Upper lobe of left lung (tissue), 6 donors: Measurements from ENCODE around the gene B4GALT1. TPM values are rescaled to one million over a fixed set of nuclear protein-coding genes. Genes with fewer than 3 reads are reported as not detected.

Source experiments
- ATAC-seq, 2 donors: fragments of 200-7000 bp; cut with Tn5 transposase; one replicate each; pipeline ENCODE4 v1.9.1; 2022; ENCODE audit warnings: mild to moderate bottlenecking in 2 of 2, moderate library complexity in 2 of 2; ENCODE audit not compliant: low FRiP score in 2 of 2
- DNase-seq, 2 donors: peaks; one replicate each; pipeline ENCODE4 v3.0.0-alpha.2; 2019 to 2020
- H3K27ac ChIP-seq, 4 donors: fragments of 200-600 bp; sonication (generic); one replicate each; pipeline ENCODE4 v1.5.1; 2016 to 2019
- H3K27me3 ChIP-seq, 4 donors: fragments of 200-600 bp; sonication (generic); one replicate each; pipeline ENCODE4 v1.5.1; 2017 to 2019
- H3K36me3 ChIP-seq, 4 donors: fragments of 200-600 bp; sonication (generic); one replicate each; pipeline ENCODE4 v1.5.1; 2016 to 2019
- H3K4me1 ChIP-seq, 4 donors: fragments of 200-600 bp; sonication (generic); one replicate each; pipeline ENCODE4 v1.5.1; 2018 to 2019
- H3K4me3 ChIP-seq, 4 donors: fragments of 200-600 bp; sonication (generic); one replicate each; pipeline ENCODE4 v1.5.1; 2017 to 2019; ENCODE audit warnings: mild to moderate bottlenecking in 2 of 4, moderate library complexity in 1 of 4
- H3K9me3 ChIP-seq, 4 donors: fragments of 200-600 bp; sonication (generic); one replicate each; pipeline ENCODE4 v1.5.1; 2018 to 2019
- EP300 ChIP-seq, 4 donors: sonication (generic); formaldehyde crosslinking; IDR thresholded peaks; one replicate each; pipeline ENCODE4 v1.5.1; 2017; ENCODE audit warnings: antibody characterized with exemption in 4 of 4, control low read depth in 2 of 4
- POLR2A ChIP-seq, 4 donors: fragments of 450-650 bp; IDR thresholded peaks; one replicate each; pipeline ENCODE4 v1.5.1; 2016 to 2017; ENCODE audit warnings: antibody characterized with exemption in 4 of 4, mild to moderate bottlenecking in 2 of 4
- POLR2AphosphoS5 ChIP-seq, 2 donors: sonication (generic); formaldehyde crosslinking; IDR thresholded peaks; one replicate each; pipeline ENCODE4 v1.5.1; 2017; ENCODE audit warnings: antibody characterized with exemption in 2 of 2
- WGBS, 2 donors: methylation state at CpG; one replicate each; pipeline ENCODE4 v1.1.5; 2017 to 2018; 5-methylcytosine and 5-hydroxymethylcytosine counted together
- total RNA-seq, 6 donors: library from RNA; depleted of rRNA in 4 of 6; stranded (reverse); fragments of >200 nt in 4 of 6; gene quantifications; one replicate each; pipeline versions ENCODE4 v1.1.0 to v1.2.1, GENCODE V29; 2016 to 2021
- TF ChIP-seq, protein P1 (sequence below), 6 experiments: fragments of 450-650 bp in 4 of 6; fragments of 200-600 bp in 2 of 6; sonication (generic) in 2 of 6; IDR thresholded peaks; one replicate each; pipeline ENCODE4 v1.5.1; 2016 to 2019; ENCODE audit warnings: antibody characterized with exemption in 6 of 6
- donor health status: DM: no; HTN: no; CAD: no; lungs with moderate emphysema.
- donor health status: DM: no; HTN: yes; CAD: no; lungs with severe emphysema.

Gene B4GALT1
- total RNA-seq, 6 donors from 2014 or later, result 26.2 to 83.3 (median 70.8) TPM

DNA sequence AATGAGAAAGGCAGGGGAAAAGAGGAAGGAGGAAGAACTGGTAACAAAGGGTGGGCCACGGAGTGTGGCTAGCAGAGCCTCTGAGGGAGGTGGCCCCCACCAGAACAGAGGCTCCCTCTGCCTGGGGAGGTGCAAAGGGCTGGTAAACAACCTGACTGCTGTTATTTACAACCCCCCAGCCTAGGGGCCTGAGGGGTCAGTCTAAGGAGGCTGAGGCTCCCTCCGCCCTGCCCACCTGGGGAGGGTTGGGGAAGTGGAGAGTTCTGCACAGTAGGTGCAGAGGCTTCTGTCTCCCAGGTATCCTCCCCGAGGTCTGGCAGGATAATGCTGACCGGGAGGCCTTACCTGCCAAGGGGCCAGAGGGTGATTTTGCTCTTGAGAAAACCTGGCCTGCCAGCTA, 55.0 kb downstream of the B4GALT1 start:
- no peak overlapping the region for H3K27ac ChIP-seq
- DNase-seq, result no peak
- peaks cover 7 to 61% (median 41%) of the 10 kb centered on the region in 4 donors for H3K36me3 ChIP-seq
- WGBS, 2 donors, result 89 to 94% methylated on average over 3 to 4 of the region's 4 CpGs
- TF ChIP-seq, protein P1, sequence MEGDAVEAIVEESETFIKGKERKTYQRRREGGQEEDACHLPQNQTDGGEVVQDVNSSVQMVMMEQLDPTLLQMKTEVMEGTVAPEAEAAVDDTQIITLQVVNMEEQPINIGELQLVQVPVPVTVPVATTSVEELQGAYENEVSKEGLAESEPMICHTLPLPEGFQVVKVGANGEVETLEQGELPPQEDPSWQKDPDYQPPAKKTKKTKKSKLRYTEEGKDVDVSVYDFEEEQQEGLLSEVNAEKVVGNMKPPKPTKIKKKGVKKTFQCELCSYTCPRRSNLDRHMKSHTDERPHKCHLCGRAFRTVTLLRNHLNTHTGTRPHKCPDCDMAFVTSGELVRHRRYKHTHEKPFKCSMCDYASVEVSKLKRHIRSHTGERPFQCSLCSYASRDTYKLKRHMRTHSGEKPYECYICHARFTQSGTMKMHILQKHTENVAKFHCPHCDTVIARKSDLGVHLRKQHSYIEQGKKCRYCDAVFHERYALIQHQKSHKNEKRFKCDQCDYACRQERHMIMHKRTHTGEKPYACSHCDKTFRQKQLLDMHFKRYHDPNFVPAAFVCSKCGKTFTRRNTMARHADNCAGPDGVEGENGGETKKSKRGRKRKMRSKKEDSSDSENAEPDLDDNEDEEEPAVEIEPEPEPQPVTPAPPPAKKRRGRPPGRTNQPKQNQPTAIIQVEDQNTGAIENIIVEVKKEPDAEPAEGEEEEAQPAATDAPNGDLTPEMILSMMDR (IDR thresholded peaks at IDR 0.05), result no peak
- TF ChIP-seq POLR2A (IDR thresholded peaks at IDR 0.05) (no peak), POLR2AphosphoS5 (IDR thresholded peaks at IDR 0.05) (no peak), EP300 (IDR thresholded peaks at IDR 0.05) (no peak)
- no peak for ATAC-seq
- no peaks in the 10 kb centered on the region for H3K27me3 ChIP-seq
- no peak overlapping the region for H3K4me3 ChIP-seq
- peaks cover 7 to 12% (median 11%) of the 10 kb centered on the region in 4 donors for H3K4me1 ChIP-seq
- H3K9me3 ChIP-seq, result no peaks in the 10 kb centered on the region

DNA sequence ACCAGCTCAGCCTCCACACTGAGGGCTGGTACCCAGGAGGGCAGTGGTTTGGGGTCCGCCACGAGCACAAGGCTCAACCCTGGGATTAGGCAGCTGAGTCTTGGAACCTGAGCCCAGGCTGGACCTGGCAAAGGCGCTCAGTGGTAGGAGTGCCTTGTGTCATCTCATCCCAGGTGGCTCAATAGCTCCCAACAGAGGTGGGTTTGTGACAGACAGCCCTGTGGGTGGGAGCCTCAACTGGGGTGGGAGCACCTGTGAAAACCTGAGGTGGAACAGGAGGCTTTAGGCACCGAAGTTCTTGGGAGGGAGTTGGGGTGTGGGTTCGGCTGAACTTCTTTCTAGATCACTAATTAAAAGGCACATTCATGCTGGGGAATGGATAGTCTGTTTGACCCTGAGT, 55.5 kb downstream of the B4GALT1 start:
- no peak overlapping the region for H3K4me3 ChIP-seq
- TF ChIP-seq, protein P1 (IDR thresholded peaks at IDR 0.05), result no peak
- no peak for TF ChIP-seq POLR2AphosphoS5 (IDR thresholded peaks at IDR 0.05)
- TF ChIP-seq EP300 (IDR thresholded peaks at IDR 0.05), result no peak
- TF ChIP-seq POLR2A (IDR thresholded peaks at IDR 0.05), result no peak
- H3K27me3 ChIP-seq, result no peaks in the 10 kb centered on the region
- ATAC-seq (no peak), DNase-seq (no peak)
- 83 to 86% methylated on average over 5 of the region's 5 CpGs for WGBS, 2 donors
- no peaks in the 10 kb centered on the region for H3K9me3 ChIP-seq
- peaks cover 7 to 58% (median 41%) of the 10 kb centered on the region in 4 donors for H3K36me3 ChIP-seq
- H3K27ac ChIP-seq, result no peak overlapping the region
- H3K4me1 ChIP-seq, result peaks cover 8 to 16% (median 11%) of the 10 kb centered on the region in 4 donors

DNA sequence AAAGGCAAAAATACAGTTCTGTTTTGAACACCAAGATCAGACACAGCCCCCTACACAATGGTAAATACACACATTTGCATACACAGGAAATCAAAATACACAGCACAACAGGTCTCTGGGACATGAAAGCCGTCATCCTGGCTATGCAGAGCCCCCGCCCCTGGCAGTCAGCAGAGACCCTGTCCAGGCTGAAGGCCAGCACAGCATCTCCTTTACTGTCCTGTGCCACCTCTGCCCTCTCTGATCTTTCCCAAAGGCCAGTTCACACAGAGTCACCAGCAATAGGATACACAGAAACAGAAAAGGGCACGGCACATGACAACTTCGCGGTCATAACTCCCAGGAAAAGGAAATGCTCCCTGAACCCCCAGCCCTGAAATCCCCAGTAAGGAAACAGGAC, 56.5 kb downstream of the B4GALT1 start:
- Histone ChIP-seq H3K36me3 (peaks cover 7 to 53% (median 37%) of the 10 kb centered on the region in 4 donors), H3K27ac (no peak overlapping the region), H3K4me1 (peaks cover 11 to 18% (median 16%) of the 10 kb centered on the region in 4 donors), H3K9me3 (no peaks in the 10 kb centered on the region), H3K27me3 (no peaks in the 10 kb centered on the region), H3K4me3 (no peak overlapping the region)
- DNase-seq (no peak), ATAC-seq (no peak)
- TF ChIP-seq, protein P1 (IDR thresholded peaks at IDR 0.05), result no peak
- TF ChIP-seq EP300 (IDR thresholded peaks at IDR 0.05), result no peak
- no peak for TF ChIP-seq POLR2A (IDR thresholded peaks at IDR 0.05)
- TF ChIP-seq POLR2AphosphoS5 (IDR thresholded peaks at IDR 0.05), result no peak
- WGBS, 2 donors, result 93 to 94% methylated on average over 5 of the region's 5 CpGs

DNA sequence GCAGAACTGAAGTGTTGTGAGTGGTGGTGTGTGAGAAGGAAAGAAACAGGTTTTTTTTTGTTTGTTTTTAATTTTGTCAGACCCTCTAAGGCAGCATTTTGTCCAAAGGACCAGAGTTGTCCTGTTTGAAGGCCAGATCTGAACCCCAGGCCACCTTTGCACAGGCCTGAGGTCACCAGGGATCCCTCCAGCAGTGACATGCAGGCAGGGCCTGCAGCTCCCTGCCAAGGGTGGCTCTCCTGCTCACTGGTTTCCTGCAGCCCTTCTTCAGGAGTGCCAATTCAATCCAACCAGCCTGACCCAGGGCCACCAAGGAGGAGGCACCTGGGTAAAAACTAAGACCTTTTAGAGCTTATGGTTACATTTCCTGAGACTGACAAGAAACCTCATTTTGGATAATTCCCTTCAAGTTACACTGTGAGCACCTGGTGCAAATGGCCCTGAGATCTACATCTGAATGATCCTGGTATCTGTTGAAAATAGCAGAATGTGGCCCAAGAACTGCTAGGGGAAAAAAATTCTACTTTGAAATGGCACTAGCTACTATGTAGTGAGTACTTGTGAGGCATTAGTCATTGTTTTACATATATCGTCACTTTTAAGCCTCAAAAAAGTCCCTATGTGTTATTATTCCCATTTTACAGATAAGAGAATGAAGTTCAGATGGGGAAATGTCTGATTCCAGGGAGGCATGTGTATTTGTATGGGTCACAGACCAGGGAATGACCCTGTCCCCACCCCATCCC, 57.1 kb downstream of the B4GALT1 start:
- WGBS, 2 donors, result 88 to 94% methylated on average over 1 of the region's 1 CpG
- peaks cover 7 to 46% (median 31%) of the 10 kb centered on the region in 4 donors for H3K36me3 ChIP-seq
- ATAC-seq (no peak), DNase-seq (no peak)
- peaks cover 11 to 18% (median 16%) of the 10 kb centered on the region in 4 donors for H3K4me1 ChIP-seq
- no peak overlapping the region for H3K4me3 ChIP-seq
- H3K9me3 ChIP-seq, result no peaks in the 10 kb centered on the region
- peak overlapping the region in 1 of 4 donors; percentile 33 for H3K27ac ChIP-seq
- H3K27me3 ChIP-seq, result no peaks in the 10 kb centered on the region
- TF ChIP-seq POLR2AphosphoS5 (IDR thresholded peaks at IDR 0.05), result no peak
- TF ChIP-seq POLR2A (IDR thresholded peaks at IDR 0.05), result no peak
- TF ChIP-seq EP300 (IDR thresholded peaks at IDR 0.05), result no peak
- TF ChIP-seq, protein P1 (IDR thresholded peaks at IDR 0.05), result no peak
